ENCODE results near the gene ALG12.

DNA sequence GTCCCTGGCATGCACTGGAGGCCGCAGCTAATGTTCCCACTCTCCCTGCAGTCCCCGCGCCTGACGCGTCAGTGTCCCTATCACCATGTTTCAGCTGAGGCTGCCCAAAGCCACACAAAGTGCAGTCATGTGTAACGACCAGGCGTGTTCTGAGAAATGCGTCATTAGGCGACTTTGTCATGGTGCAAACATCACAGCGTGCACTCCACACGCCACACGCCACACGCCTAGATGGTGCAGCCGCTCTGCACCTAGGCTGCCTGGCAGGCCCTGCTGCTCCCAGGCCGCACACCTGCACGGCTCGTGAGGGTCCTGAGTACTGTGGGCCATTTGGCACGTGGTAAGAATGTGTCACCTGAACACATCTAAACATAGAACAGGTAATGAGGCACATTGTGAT, 2.6 kb upstream of the ALG12 start:
- TF ChIP-seq, protein P1, sequence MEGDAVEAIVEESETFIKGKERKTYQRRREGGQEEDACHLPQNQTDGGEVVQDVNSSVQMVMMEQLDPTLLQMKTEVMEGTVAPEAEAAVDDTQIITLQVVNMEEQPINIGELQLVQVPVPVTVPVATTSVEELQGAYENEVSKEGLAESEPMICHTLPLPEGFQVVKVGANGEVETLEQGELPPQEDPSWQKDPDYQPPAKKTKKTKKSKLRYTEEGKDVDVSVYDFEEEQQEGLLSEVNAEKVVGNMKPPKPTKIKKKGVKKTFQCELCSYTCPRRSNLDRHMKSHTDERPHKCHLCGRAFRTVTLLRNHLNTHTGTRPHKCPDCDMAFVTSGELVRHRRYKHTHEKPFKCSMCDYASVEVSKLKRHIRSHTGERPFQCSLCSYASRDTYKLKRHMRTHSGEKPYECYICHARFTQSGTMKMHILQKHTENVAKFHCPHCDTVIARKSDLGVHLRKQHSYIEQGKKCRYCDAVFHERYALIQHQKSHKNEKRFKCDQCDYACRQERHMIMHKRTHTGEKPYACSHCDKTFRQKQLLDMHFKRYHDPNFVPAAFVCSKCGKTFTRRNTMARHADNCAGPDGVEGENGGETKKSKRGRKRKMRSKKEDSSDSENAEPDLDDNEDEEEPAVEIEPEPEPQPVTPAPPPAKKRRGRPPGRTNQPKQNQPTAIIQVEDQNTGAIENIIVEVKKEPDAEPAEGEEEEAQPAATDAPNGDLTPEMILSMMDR (conservative IDR thresholded peaks at IDR 0.05; ENCODE audit: low read depth in 2 of 2), result no peak
- TF ChIP-seq EZH2phosphoT487 (IDR thresholded peaks at IDR 0.05; ENCODE audit: unreplicated experiment), result no peak

Measured in GM23338 (cell line).